Measurements from ENCODE around the gene TRAF3. TPM values are rescaled to one million over a fixed set of nuclear protein-coding genes. Genes with fewer than 3 reads are reported as not detected.

The TRAF3 gene
- total and polyA plus RNA-seq, 10 donors = 11.1 to 61.5 (median 39.1) TPM

DNA sequence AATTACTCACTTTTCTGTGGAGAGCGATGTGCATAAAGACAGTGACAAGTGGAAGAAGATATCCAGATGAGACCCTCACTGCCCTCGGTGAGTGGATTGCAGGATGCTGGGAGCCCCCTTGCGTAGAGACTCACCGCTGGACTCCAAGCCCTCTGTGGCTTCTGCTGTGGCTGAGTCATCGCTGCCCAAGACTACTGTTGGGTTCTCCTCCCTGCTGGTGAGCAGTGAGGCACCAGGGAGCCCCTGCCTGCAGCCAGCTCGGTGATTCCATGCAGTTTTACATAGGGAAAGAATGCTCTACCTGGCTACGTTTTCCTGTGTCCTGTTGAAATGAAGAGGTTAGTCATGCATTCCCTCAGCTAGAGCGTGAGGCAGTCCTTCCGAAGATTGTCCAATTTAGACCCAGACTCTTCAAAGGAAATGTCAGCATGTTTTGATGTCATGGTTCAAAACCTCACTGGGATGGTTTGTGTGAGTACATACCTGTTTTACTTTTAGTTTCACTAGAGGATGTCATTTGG lies 28.2 kb downstream of the TRAF3 start:
- peaks cover 25 to 87% (median 67%) of the 10 kb centered on the region in 6 donors for H3K4me1 ChIP-seq
- no peaks in the 10 kb centered on the region for H3K36me3 ChIP-seq
- intact Hi-C loops (cut with DNase I; ENCODE audit: low total_unique reads) = no loop called here
- H3K27ac ChIP-seq = peak overlapping the region; percentile 55 to 87 (median 75)
- H3K9me3 ChIP-seq = no peaks in the 10 kb centered on the region
- H3K4me3 ChIP-seq = peak overlapping the region in 2 of 8 donors; percentile 9 to 40
- no peak for DNase-seq
- no peaks in the 10 kb centered on the region for H3K27me3 ChIP-seq (replicated peaks in 1 of 7)
- 60 to 68% (median 64%) methylated on average over 9 of the region's 9 CpGs for WGBS, 5 donors
- TF ChIP-seq POLR2A (IDR thresholded peaks at IDR 0.05) (no peak), POLR2AphosphoS5 (IDR thresholded peaks at IDR 0.05) (peak in 1 of 3 donors; percentile 30), CTCF (IDR thresholded peaks at IDR 0.05 in 8 of 11, conservative IDR thresholded peaks at IDR 0.05 in 3 of 11) (no peak)

DNA sequence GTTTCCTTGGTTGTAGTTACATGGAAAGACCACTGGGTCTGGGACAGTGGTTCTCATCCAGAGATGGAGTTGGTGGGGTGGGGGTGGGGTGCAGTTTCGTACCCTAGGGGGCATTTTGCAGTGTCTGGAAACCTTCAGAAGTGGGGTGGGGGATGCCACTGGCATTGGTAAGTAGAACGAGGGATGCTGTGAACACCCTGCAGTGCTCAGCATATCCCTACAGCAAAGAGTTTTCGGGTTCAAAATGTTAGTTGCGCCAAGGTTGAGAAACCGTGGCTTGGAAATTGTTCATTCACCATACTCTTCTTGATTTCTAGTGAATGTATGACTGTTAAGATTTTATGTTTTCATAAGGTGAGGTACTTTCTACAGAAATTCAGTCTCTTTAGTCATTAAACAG lies 28.7 kb downstream of the TRAF3 start:
- DNase-seq = no peak
- H3K27ac ChIP-seq = peak overlapping the region; percentile 52 to 87 (median 75)
- TF ChIP-seq CTCF (IDR thresholded peaks at IDR 0.05 in 8 of 11, conservative IDR thresholded peaks at IDR 0.05 in 3 of 11) (no peak), POLR2A (IDR thresholded peaks at IDR 0.05) (no peak), POLR2AphosphoS5 (IDR thresholded peaks at IDR 0.05) (no peak)
- no peaks in the 10 kb centered on the region for H3K9me3 ChIP-seq
- 79 to 88% (median 84%) methylated on average over 5 of the region's 5 CpGs for WGBS, 5 donors
- peaks cover 0 to 3% (median 0%) of the 10 kb centered on the region in 6 donors for H3K36me3 ChIP-seq
- intact Hi-C loops (cut with DNase I; ENCODE audit: low total_unique reads) = no loop called here
- no peaks in the 10 kb centered on the region for H3K27me3 ChIP-seq (replicated peaks in 1 of 7)
- H3K4me3 ChIP-seq = peak overlapping the region in 1 of 8 donors; percentile 40
- peaks cover 25 to 89% (median 71%) of the 10 kb centered on the region in 6 donors for H3K4me1 ChIP-seq

GRCh38 chr14:102806447-102806846 lies 29.2 kb downstream of the TRAF3 start:
- 58 to 73% (median 71%) methylated on average over 3 to 4 of the region's 4 CpGs for WGBS, 5 donors
- H3K27ac ChIP-seq = peak overlapping the region; percentile 52 to 87 (median 75)
- H3K4me1 ChIP-seq = peaks cover 25 to 94% (median 76%) of the 10 kb centered on the region in 6 donors
- no peak overlapping the region for H3K4me3 ChIP-seq
- H3K9me3 ChIP-seq = no peaks in the 10 kb centered on the region
- TF ChIP-seq POLR2A (IDR thresholded peaks at IDR 0.05) (no peak), CTCF (IDR thresholded peaks at IDR 0.05 in 8 of 11, conservative IDR thresholded peaks at IDR 0.05 in 3 of 11) (no peak)
- H3K36me3 ChIP-seq = peaks cover 0 to 7% (median 0%) of the 10 kb centered on the region in 6 donors
- intact Hi-C loops (cut with DNase I; ENCODE audit: low total_unique reads) = no loop called here
- DNase-seq = no peak
- no peaks in the 10 kb centered on the region for H3K27me3 ChIP-seq (replicated peaks in 1 of 7)

DNA sequence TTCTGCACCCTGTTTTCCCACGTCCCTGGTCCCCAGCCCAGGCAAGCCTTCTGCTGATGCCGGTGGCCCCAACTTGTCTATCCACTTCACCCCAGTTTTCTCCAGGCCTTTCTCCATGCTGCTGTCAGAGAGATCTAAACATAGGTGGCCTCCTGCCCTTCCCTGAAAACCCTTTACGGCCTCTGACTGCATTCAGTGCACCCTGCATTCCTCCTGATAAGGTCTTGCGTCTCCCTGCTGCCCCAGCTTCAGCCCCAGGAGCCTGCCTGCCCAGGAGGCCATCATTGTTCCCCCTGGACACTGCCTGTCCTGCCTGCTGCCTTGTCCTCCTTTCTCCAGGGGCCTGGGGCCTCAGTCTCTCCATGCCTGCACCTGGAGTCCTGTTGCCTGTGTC lies 29.8 kb downstream of the TRAF3 start:
- 76 to 97% (median 91%) methylated on average over 4 of the region's 4 CpGs for WGBS, 5 donors
- intact Hi-C loops (cut with DNase I; ENCODE audit: low total_unique reads) = no loop called here
- DNase-seq = no peak
- H3K4me3 ChIP-seq = no peak overlapping the region
- H3K27ac ChIP-seq = peak overlapping the region; percentile 34 to 87 (median 75)
- peaks cover 25 to 99% (median 76%) of the 10 kb centered on the region in 6 donors for H3K4me1 ChIP-seq
- H3K9me3 ChIP-seq = no peaks in the 10 kb centered on the region
- H3K36me3 ChIP-seq = peaks cover 0 to 7% (median 0%) of the 10 kb centered on the region in 6 donors
- no peaks in the 10 kb centered on the region for H3K27me3 ChIP-seq (replicated peaks in 1 of 7)
- TF ChIP-seq CTCF (IDR thresholded peaks at IDR 0.05 in 8 of 11, conservative IDR thresholded peaks at IDR 0.05 in 3 of 11) = no peak
- TF ChIP-seq POLR2AphosphoS5 (IDR thresholded peaks at IDR 0.05) = no peak
- TF ChIP-seq POLR2A (IDR thresholded peaks at IDR 0.05) = no peak

Data from spleen (tissue), 11 donors.